Activated CD8-positive, alpha-beta memory T cell treated with anti-CD3 and anti-CD28 coated beads, Interleukin-2, amount 50 U/mL, for 24 hours (primary cell): ENCODE measurements around the gene WDHD1.
"Not testable (repeated sequence)": the region's sequence is repeated elsewhere in the genome, so short reads cannot be mapped to it uniquely, and the experiment has no call there.

Source experiments
- DNase-seq: peaks from one replicate; pipeline ENCODE4 v3.0.0-alpha.2; 2020; ENCODE audit errors: extremely low read depth

The WDHD1 gene

GRCh38 chr14:54955143-54955542, 71.8 kb downstream of the WDHD1 start:
- DNase-seq = no peak

- not testable (repeated sequence) for DNase-seq
These were observed 73.3 kb downstream of the WDHD1 start for GRCh38 chr14:54953609-54954008.

- DNase-seq = not testable (repeated sequence)
These were observed 74.1 kb downstream of the WDHD1 start for GRCh38 chr14:54952803-54953202.

DNA sequence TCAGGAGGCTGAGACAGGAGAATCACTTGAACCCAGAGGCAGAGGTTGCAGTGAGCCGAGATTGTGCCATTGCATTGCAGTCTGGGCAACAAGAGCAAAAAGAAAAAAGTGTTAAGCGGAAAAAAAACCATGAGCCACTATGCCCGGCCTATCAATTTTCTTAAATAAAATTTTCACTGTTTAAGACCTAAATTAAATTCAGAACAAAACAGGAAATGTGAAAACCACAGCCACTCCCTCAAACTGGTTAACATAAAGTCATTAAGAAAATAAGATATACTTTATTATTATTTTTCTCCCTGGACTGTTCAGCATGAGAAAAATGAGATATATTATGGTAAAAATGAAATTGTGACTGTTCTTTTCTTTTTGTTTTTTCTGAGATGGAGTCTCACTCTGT, 79.7 kb downstream of the WDHD1 start:
- DNase-seq = no peak

DNA sequence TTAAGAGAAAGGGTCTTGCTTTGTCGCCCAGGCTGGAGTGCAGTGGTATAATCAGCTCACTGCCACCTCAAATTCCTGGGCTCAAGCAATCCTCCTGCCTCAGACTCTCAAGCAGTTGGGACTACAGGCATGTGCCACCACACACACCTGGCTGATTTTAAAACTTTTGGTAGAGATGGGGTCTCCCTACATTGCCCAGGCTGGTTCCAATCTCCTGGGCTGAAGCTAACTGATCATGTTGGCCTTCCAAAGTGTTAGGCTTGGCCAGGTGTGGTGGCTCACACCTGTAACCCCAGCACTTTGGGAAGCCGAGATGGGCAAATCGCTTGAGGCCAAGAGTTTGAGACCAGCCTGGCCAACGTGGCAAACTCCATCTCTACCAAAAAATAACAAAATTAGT, 80.4 kb downstream of the WDHD1 start:
- no peak for DNase-seq

GRCh38 chr14:54944737-54945391, 82.0 kb downstream of the WDHD1 start:
- no peak for DNase-seq

GRCh38 chr14:54942913-54943312, 84.0 kb downstream of the WDHD1 start:
- no peak for DNase-seq

DNA sequence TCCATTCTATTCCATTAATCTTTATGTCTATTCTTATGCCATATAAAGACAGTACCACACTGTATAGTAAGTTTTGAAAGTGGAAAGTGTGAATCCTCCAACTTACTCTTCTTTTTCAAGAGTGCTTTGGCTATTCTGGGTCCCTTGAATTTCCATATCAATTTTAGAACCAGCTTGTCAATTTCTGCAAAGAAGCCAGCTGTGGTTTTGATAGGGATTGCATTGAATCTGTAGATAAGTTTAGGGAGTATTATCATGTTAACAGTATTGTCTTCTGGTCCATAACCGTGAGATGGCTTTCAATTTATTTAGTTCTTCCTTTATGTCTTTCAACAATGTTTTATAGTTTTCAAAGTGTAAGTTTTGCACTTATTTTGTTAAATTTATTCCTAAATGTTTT, 90.1 kb downstream of the WDHD1 start:
- no peak for DNase-seq

GRCh38 chr14:54935958-54936357, 90.9 kb downstream of the WDHD1 start:
- no peak for DNase-seq

- no peak for DNase-seq
These were observed 91.8 kb downstream of the WDHD1 start for GRCh38 chr14:54935100-54935499.

- no peak for DNase-seq
These were observed 93.9 kb downstream of the WDHD1 start for GRCh38 chr14:54933006-54933405.

DNA sequence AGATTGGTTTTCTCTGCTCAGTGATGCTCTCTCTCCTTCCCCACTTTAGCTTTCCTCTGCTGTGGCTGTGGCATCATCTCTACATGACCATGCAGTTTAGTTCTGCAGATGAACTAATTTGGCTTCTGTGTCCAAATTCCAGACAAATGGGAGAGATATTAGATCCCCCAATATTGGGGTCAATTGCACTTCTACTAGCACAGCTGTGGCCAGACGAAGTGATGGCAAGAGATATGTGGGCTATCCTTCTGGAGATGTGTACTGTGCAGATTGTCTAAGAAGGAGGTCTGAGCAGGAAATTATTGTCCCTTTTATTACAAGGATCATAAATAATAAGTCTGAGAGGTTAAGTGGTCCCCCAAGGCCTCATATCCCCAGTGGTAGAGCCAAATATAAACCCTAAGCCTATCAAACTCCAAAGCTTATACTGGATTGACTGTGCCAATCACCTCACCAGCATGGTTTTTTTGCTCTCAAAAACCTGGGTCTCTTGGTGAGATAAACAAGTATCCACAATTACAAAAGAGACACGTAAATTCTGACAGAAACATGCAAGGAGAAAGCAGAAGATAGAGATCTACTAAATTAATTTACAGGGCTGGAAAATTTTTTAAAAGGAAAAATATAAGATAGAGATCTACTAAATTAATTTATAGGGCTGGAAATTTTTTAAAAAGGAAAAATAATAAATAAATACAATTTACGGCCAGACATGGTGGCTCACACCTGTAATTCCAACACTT, 95.1 kb downstream of the WDHD1 start:
- no peak for DNase-seq

- DNase-seq = no peak
These were observed 95.8 kb downstream of the WDHD1 start for GRCh38 chr14:54931101-54931500.

- no peak for DNase-seq
These were observed 97.3 kb downstream of the WDHD1 start for GRCh38 chr14:54929556-54929955.

DNA sequence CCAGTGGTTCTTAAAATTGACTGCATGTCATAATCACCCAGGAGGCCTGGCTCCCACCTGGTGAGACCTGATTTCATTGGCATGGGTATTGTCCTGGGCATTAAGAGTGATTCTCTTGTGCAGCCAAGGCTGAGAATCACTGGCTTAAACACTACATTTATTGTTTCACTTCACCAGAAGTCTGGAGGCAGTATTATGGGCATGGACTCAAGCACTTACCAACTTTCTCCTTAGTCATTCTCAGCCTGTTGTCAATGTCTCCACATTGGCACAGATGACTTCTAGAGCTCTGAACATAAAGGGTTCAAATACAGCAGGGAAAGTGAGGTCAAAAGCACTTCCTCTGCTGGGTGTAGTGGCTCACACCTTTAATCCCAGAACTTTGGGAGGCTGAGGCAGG, 98.7 kb downstream of the WDHD1 start:
- DNase-seq = no peak

- DNase-seq = no peak
These were observed 99.3 kb downstream of the WDHD1 start for GRCh38 chr14:54927551-54927950.

DNA sequence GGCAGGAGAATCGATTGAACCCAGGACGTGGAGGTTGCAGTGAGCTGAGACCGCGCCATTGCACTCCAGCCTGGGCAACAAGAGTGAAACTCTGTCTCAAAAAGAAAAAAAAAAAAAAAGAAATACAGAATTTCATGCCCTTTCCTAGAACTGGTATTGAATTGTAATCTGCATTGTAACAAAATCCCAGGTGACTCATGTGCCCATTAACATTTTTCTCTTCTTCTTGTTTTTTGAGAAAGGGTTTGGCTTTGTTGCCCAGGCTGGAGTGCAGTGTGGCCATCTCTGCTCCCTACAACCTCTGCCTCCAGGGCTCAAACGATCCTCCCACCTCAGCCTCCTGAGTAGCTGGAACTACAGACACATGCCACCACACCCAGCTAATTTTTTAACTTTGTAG, 100.3 kb downstream of the WDHD1 start:
- not testable (repeated sequence) for DNase-seq

DNA sequence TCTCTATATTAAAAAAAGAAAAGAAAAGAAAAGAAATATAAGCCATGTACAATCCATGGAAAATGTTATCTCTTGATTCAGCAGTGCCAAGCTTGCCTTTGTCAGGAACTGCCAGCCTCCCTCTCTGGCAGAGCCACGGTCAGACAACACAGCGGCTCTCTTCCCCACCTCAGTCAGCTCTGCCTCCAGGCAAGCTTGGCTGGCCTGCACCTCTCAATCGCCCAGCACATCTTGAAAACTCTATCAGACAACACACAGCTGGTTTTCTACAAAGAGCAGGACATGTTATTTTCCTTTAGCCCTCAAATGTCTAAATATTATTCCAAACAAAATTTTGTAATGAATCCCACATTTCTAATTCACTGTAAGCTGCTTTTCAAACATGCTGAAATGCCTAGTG, 104.3 kb downstream of the WDHD1 start:
- DNase-seq = no peak

DNA sequence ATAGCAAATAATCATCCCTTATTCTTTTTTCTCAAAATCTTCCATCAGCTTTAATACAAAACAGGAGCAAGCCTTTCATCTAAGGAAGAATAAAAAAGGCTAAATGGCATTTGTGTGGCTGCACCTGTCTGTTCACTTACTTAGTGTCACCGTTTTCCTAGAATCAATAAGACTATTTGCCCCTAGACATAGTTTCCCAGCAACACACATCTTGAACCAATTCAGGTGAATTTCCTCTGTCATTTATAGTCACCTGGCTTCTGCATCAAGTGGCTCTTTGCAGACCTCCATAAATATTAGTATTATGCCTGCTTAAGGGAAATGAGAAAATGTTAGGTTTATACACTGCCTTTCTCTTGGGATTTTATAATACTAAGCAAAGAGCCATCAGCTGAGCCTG, 106.8 kb downstream of the WDHD1 start:
- no peak for DNase-seq

GRCh38 chr14:54919330-54919729, 107.6 kb downstream of the WDHD1 start:
- DNase-seq = no peak

- no peak for DNase-seq
These were observed 108.5 kb downstream of the WDHD1 start for GRCh38 chr14:54918427-54918826.

- no peak for DNase-seq
These were observed 110.8 kb downstream of the WDHD1 start for GRCh38 chr14:54916101-54916500.

- DNase-seq = no peak
These were observed 116.9 kb downstream of the WDHD1 start for GRCh38 chr14:54909817-54910558.
